Heart left ventricle (tissue), 16 donors: ENCODE data around the gene ZNF524. TPM values are rescaled to one million over a fixed set of nuclear protein-coding genes. Genes with fewer than 3 reads are reported as not detected.

ENCODE experiments used
- ATAC-seq, 4 donors: fragments of 200-7000 bp; cut with Tn5 transposase; one replicate each; pipeline ENCODE4 v1.9.1; 2020 to 2022; ENCODE audit warnings: moderate library complexity in 4 of 4, mild to moderate bottlenecking in 3 of 4, moderate number of reproducible peaks in 1 of 4
- DNase-seq, 5 donors: peaks; one replicate each; pipeline ENCODE4 v3.0.0-alpha.2; 2020
- H3K27ac ChIP-seq, 12 donors: fragments of 200-600 bp; sonication (generic) in 4 of 12; one replicate each; pipeline versions ENCODE4 v1.5.0 to v1.8.0; 2016 to 2022; ENCODE audit warnings: mild to moderate bottlenecking in 2 of 12
- H3K27me3 ChIP-seq, 9 donors: fragments of 200-600 bp; sonication (generic) in 2 of 9; one replicate each; pipeline versions ENCODE4 v1.5.1 to v1.8.0; 2016 to 2022; ENCODE audit warnings: mild to moderate bottlenecking in 3 of 9
- H3K36me3 ChIP-seq, 9 donors: fragments of 200-600 bp; sonication (generic) in 2 of 9; one replicate each; pipeline versions ENCODE4 v1.5.0 to v1.8.0; 2018 to 2022; ENCODE audit warnings: mild to moderate bottlenecking in 2 of 9
- H3K4me1 ChIP-seq, 12 donors: fragments of 200-600 bp; sonication (generic) in 4 of 12; one replicate each; pipeline versions ENCODE4 v1.5.0 to v1.8.0; 2016 to 2022; ENCODE audit warnings: mild to moderate bottlenecking in 3 of 12
- H3K4me3 ChIP-seq, 12 donors: fragments of 200-600 bp; sonication (generic) in 4 of 12; one replicate each; pipeline versions ENCODE4 v1.5.0 to v1.8.0; 2017 to 2022; ENCODE audit warnings: mild to moderate bottlenecking in 9 of 12, moderate library complexity in 4 of 12
- H3K9me3 ChIP-seq, 12 donors: fragments of 200-600 bp; sonication (generic) in 4 of 12; one replicate each; pipeline versions ENCODE4 v1.5.0 to v1.8.0; 2016 to 2022; ENCODE audit warnings: mild to moderate bottlenecking in 1 of 12
- CTCF ChIP-seq, 12 donors: fragments of 200-600 bp; sonication (generic) in 4 of 12; IDR thresholded peaks; one replicate each; pipeline versions ENCODE4 v1.5.0 to v1.8.0; 2018 to 2022; ENCODE audit warnings: antibody characterized with exemption in 12 of 12, mild to moderate bottlenecking in 5 of 12
- POLR2A ChIP-seq, 2 donors: fragments of 450-650 bp; IDR thresholded peaks; one replicate each; pipeline ENCODE4 v1.6.1; 2017; ENCODE audit warnings: antibody characterized with exemption in 2 of 2, mild to moderate bottlenecking in 2 of 2, moderate library complexity in 2 of 2
- WGBS, 4 donors: extraction: QIAGEN DNeasy Blood & Tissue Kit in 2 of 4; methylation state at CpG; one replicate each; pipeline versions ENCODE4 v1.1.5 to v1.1.7; 2013 to 2018; 5-methylcytosine and 5-hydroxymethylcytosine counted together
- intact Hi-C, 10 donors: fragments of 100-400 bp; cut with DNase I; formaldehyde crosslinking; loops; one replicate each; pipeline versions ENCODE4 v1.11.1 to v1.14.2; 2022
- polyA plus RNA-seq, 2 donors: library from polyadenylated mRNA; stranded (reverse); fragments of 200-250 nt; gene quantifications; one replicate each; pipeline ENCODE4 v1.2.3, GENCODE V29; 2013
- total RNA-seq, 9 donors: library from RNA; depleted of rRNA in 2 of 9; stranded (reverse); fragments of >200 nt in 2 of 9; fragmentation: NEBNext Ultra II Directional in 3 of 9; extraction: Animal tissue kit (Norgen Biotek cat#: 25700) in 3 of 9; gene quantifications; one replicate each; pipeline versions ENCODE4 v1.1.0 to v1.2.4, GENCODE V29; 2016 to 2023
- donor health status: ischemic (EF 13 %, LVEDD 7.1; RV severe dilation, severe dysfunction).
- donor health status: healthy with polysubstance abuse.
- donor health status: DM: no; HTN: yes; CAD: no.
- donor health status: DM: no; HTN: no; CAD: no.
- donor health status: ischemic (EF 25% LVEDD 6.9; RV normal size, moderate dysfunction).
- donor health status: ischemic (EF 25% LVEDD 5.7; RV mildly dilated, moderate dysfunction).
- donor health status: healthy.
- donor health status: DM: yes; HTN: yes; CAD: no.
- donor health status: ischemic (EF 35%, LVEDD 5.7; RV mildly dilated, moderate dysfunction).
- donor health status: nonischemic (EF 11% LVEDD 7.7; RV severe dilation, severe dysfunction).
- donor health status: DM: yes; HTN: yes; CAD: no.
- donor health status: PGD.
- donor health status: ischemic (EF 29% LVEDD 5.4; RV normal size, mild dysfunction).
- donor health status: nonischemic (EF 23%, LVEDD 6.1; RV moderate dilation, normal function).

ZNF524 gene
- total and polyA plus RNA-seq, 11 donors = 11.0 to 34.7 (median 16.7) TPM

- TF ChIP-seq POLR2A (IDR thresholded peaks at IDR 0.05) = peak in 1 of 2 donors; percentile 42
- TF ChIP-seq CTCF (IDR thresholded peaks at IDR 0.05) = no peak
- 0 to 1% (median 0%) methylated on average over 39 to 56 of the region's 56 CpGs for WGBS, 4 donors
- H3K4me3 ChIP-seq = peak within 1 kb of the TSS; percentile 7 to 73 (median 63)
- peak within 1 kb of the TSS; percentile 78 to 96 (median 92) for H3K27ac ChIP-seq
- H3K27me3 ChIP-seq = no peaks in the 10 kb centered on the region
- intact Hi-C loops = loop anchor here in 3 of 10 donors (5.0 kb wide), 3 partner anchors 107 to 162 kb away; partner anchors contain the start of genes C19orf85 (in 1 of the 3) and ISOC2 (in 1 of the 3)
- peaks cover 0 to 45% (median 11%) of the 10 kb centered on the region in 12 donors for H3K4me1 ChIP-seq
- peak; percentile 87 to 97 (median 92) for ATAC-seq
- no peaks in the 10 kb centered on the region for H3K9me3 ChIP-seq
- H3K36me3 ChIP-seq = peaks cover 0 to 20% (median 5%) of the 10 kb centered on the region in 9 donors
- DNase-seq = peak; percentile 92 to 98 (median 94)
These were observed 24.3 kb downstream of the ZNF524 start, which contains the start of gene ZNF784 for GRCh38 chr19:55624109-55625003. Gene ZNF784, minus strand, starts transcription at chr19:55624566. Its CDS starts 5 bp downstream, at chr19:55624561.

GRCh38 chr19:55625004-55625326, 24.9 kb downstream of the ZNF524 start:
- 44 to 55% (median 47%) methylated on average over 11 of the region's 11 CpGs for WGBS, 4 donors
- Histone ChIP-seq H3K4me1 (peaks cover 0 to 42% (median 11%) of the 10 kb centered on the region in 12 donors), H3K36me3 (peaks cover 0 to 20% (median 5%) of the 10 kb centered on the region in 9 donors), H3K27ac (peak overlapping the region in 8 of 12 donors; percentile 78 to 96 (median 93)), H3K4me3 (peak overlapping the region in 9 of 12 donors; percentile 55 to 73 (median 64)), H3K9me3 (no peaks in the 10 kb centered on the region), H3K27me3 (no peaks in the 10 kb centered on the region)
- ATAC-seq (no peak), DNase-seq (no peak)
- intact Hi-C loops = loop anchor here in 2 of 10 donors (5.0 kb wide), 2 partner anchors 113 to 163 kb away; partner anchors contain the start of genes C19orf85 (in 1 of the 2) and ISOC2 (in 1 of the 2)
- TF ChIP-seq CTCF (IDR thresholded peaks at IDR 0.05) = no peak
- no peak for TF ChIP-seq POLR2A (IDR thresholded peaks at IDR 0.05)

GRCh38 chr19:55626350-55626749, 26.3 kb downstream of the ZNF524 start:
- peaks cover 0 to 30% (median 11%) of the 10 kb centered on the region in 12 donors for H3K4me1 ChIP-seq
- peaks cover 0 to 12% (median 5%) of the 10 kb centered on the region in 9 donors for H3K36me3 ChIP-seq
- TF ChIP-seq POLR2A (IDR thresholded peaks at IDR 0.05) = no peak
- no peak for TF ChIP-seq CTCF (IDR thresholded peaks at IDR 0.05)
- H3K4me3 ChIP-seq = no peak overlapping the region
- H3K27ac ChIP-seq = no peak overlapping the region
- peak in 1 of 5 donors; percentile 10 for DNase-seq
- H3K9me3 ChIP-seq = no peaks in the 10 kb centered on the region
- no peak for ATAC-seq
- H3K27me3 ChIP-seq = no peaks in the 10 kb centered on the region
- whole genome bisulfite sequencing, 4 donors = 87 to 91% (median 90%) methylated on average over 11 of the region's 11 CpGs
- intact Hi-C loops = loop anchor here in 2 of 10 donors (5.0 kb wide), 2 partner anchors 114 to 164 kb away; partner anchors contain the start of genes C19orf85 (in 1 of the 2) and ISOC2 (in 1 of the 2)

GRCh38 chr19:55632463-55632834, 32.4 kb downstream of the ZNF524 start:
- peak; percentile 78 to 97 (median 86) for TF ChIP-seq CTCF (IDR thresholded peaks at IDR 0.05)
- TF ChIP-seq POLR2A (IDR thresholded peaks at IDR 0.05) = no peak
- H3K4me1 ChIP-seq = peaks cover 6 to 40% (median 22%) of the 10 kb centered on the region in 12 donors
- H3K9me3 ChIP-seq = no peaks in the 10 kb centered on the region
- H3K4me3 ChIP-seq = no peak overlapping the region
- H3K36me3 ChIP-seq = no peaks in the 10 kb centered on the region
- peak overlapping the region in 1 of 12 donors; percentile 67 for H3K27ac ChIP-seq
- 20 to 30% (median 28%) methylated on average over 3 of the region's 3 CpGs for WGBS, 4 donors
- ATAC-seq = peak; percentile 16 to 62 (median 58)
- DNase-seq = peak; percentile 42 to 86 (median 83)
- no peaks in the 10 kb centered on the region for H3K27me3 ChIP-seq
- intact Hi-C loops = loop anchor here in 9 of 10 donors (1.0 to 10.0 kb wide), 14 partner anchors 28 to 248 kb away; partner anchors contain the start of genes C19orf85 (in 1 of the 9), FIZ1 (in 1 of the 9), ISOC2 (in 1 of the 9) and RPL28 (in 1 of the 9)
